ENCODE measurements around the gene GRIA1.

- no peak for TF ChIP-seq YY1 (IDR thresholded peaks at IDR 0.05; ENCODE audit: insufficient read depth, insufficient read length)
- TF ChIP-seq ZNF274 (IDR thresholded peaks at IDR 0.05; ENCODE audit: low read depth, low read length) = no peak
Measured at GRCh38 chr5:153530357-153531143, 40.1 kb downstream of the GRIA1 start.
